T-cell (primary cell): ENCODE results near the gene MYO16. TPM values are rescaled to one million over a fixed set of nuclear protein-coding genes. Genes with fewer than 3 reads are reported as not detected.

Source experiments
- ATAC-seq, 4 experiments: fragments of 200-7000 bp in 3 of 4; fragments of 150-1000 bp in 1 of 4; cut with Tn5 transposase; replicated peaks in 1 of 4; 1 replicate in 3 of 4; 2 replicates in 1 of 4; pipeline ENCODE4 v1.10.0; 2021; ENCODE audit warnings: moderate library complexity in 3 of 4, mild to moderate bottlenecking in 2 of 4, moderate number of reproducible peaks in 1 of 4
- CTCF ChIA-PET, 2 donors: fragments of 300-600 bp; sonication (Branson Sonifier 250); formaldehyde crosslinking; loops; one replicate each; lab custom pipeline; 2022; ENCODE audit warnings: antibody characterized with exemption in 2 of 2; lab: Charles Lee
- POLR2A ChIA-PET, 2 donors: fragments of 300-600 bp; sonication (Branson Sonifier 250); formaldehyde crosslinking; loops; one replicate each; lab custom pipeline; 2022; ENCODE audit warnings: antibody characterized with exemption in 2 of 2; lab: Charles Lee
- DNase-seq, 35 experiments: peaks; one replicate each; pipeline versions ENCODE4 v3.0.0 to v3.0.0-alpha.2; 2013 to 2023
- H3K27ac ChIP-seq: one replicate; pipeline ENCODE4 v1.5.1; 2013; ENCODE audit warnings: low read length
- H3K27me3 ChIP-seq, 2 experiments: replicated peaks in 1 of 2; 1 replicate in 1 of 2; 2 replicates in 1 of 2; pipeline versions ENCODE4 v1.6.1 to v1.7.0; 2013; ENCODE audit warnings: low read length in 1 of 2, mixed read lengths in 1 of 2; ENCODE audit not compliant: control insufficient read depth in 2 of 2, insufficient read depth in 2 of 2; ENCODE audit errors: extremely low read depth in 1 of 2
- H3K36me3 ChIP-seq, 2 donors: 1 replicate in 1 of 2; 2 replicates in 1 of 2; pipeline versions ENCODE4 v1.6.1 to v1.7.0; 2013; ENCODE audit warnings: low read length in 1 of 2; ENCODE audit not compliant: control insufficient read depth in 2 of 2, insufficient read depth in 1 of 2; ENCODE audit errors: extremely low read depth in 1 of 2
- H3K4me1 ChIP-seq, 2 experiments: 1 replicate in 1 of 2; 2 replicates in 1 of 2; pipeline versions ENCODE4 v1.6.1 to v1.7.0; 2013; ENCODE audit warnings: low read length in 2 of 2, mixed read lengths in 1 of 2; ENCODE audit not compliant: insufficient read depth in 2 of 2, control insufficient read depth in 1 of 2; ENCODE audit errors: extremely low read depth in 1 of 2
- H3K4me3 ChIP-seq, 2 donors: 1 replicate in 1 of 2; 2 replicates in 1 of 2; pipeline versions ENCODE4 v1.5.1 to v1.7.0; 2013; ENCODE audit warnings: mild to moderate bottlenecking in 2 of 2, low read length in 1 of 2, moderate library complexity in 1 of 2; ENCODE audit not compliant: control insufficient read depth in 1 of 2; ENCODE audit errors: extremely low read depth in 1 of 2
- H3K9me3 ChIP-seq: 2 replicates; pipeline ENCODE4 v1.7.0; 2013
- H3K27ac Mint-ChIP-seq, 2 donors: one replicate each; pipeline ENCODE4 v1.8.0; 2020 to 2021; ENCODE audit warnings: mild to moderate bottlenecking in 2 of 2, mixed read lengths in 2 of 2
- H3K27me3 Mint-ChIP-seq, 2 donors: one replicate each; pipeline ENCODE4 v1.8.0; 2021 to 2022; ENCODE audit warnings: mixed read lengths in 2 of 2
- H3K36me3 Mint-ChIP-seq: one replicate; pipeline ENCODE4 v1.8.0; 2021; ENCODE audit warnings: mixed read lengths
- H3K4me1 Mint-ChIP-seq, 3 donors: one replicate each; pipeline ENCODE4 v1.8.0; 2020 to 2022; ENCODE audit warnings: mixed read lengths in 3 of 3, mild to moderate bottlenecking in 1 of 3
- H3K4me3 Mint-ChIP-seq, 3 donors: one replicate each; pipeline ENCODE4 v1.8.0; 2020 to 2022; ENCODE audit warnings: mild to moderate bottlenecking in 3 of 3, mixed read lengths in 3 of 3, moderate library complexity in 3 of 3
- H3K9me3 Mint-ChIP-seq, 3 donors: one replicate each; pipeline ENCODE4 v1.8.0; 2020 to 2022; ENCODE audit warnings: mixed read lengths in 3 of 3
- WGBS: methylation state at CpG from one replicate; pipeline ENCODE4 v1.1.5; 2013; ENCODE audit warnings: missing lambda C conversion rate; ENCODE audit not compliant: insufficient coverage; 5-methylcytosine and 5-hydroxymethylcytosine counted together
- total RNA-seq, 35 experiments: library from RNA in 6 of 35; stranded (reverse) in 6 of 35; fragments of 120-200 nt in 1 of 35; gene quantifications; one replicate each; pipeline versions ENCODE4 v1.2.1 to v1.2.4 and lab custom pipeline; 2013 to 2026

MYO16 gene
- total RNA-seq, 5 donors from 2014 or later (not counting 1 experiment from before 2014, with no cell fraction given) = 0.20 to 2.0 (median 1.1) TPM

DNA sequence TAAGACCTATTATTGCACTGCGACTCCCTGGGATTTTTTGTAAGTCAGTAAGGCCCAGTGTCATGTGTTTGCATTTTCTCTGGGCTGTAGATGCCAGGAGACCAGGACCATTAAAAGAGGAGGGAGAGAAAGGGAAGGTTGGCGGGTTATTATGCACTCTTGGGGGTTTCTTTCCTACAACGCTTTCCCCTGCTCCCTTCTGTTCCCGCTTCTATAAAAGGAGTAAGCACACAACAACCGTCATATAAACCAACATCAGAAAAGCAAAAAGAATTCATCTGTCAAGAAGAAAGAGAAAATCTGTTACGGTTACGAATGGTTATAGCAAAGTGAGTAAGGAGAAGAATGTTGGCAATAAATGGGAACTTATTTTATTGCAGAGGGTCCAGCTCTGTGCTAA is 615.2 kb downstream of the MYO16 start:
- ChIA-PET CTCF (no interaction called here), POLR2A (no interaction called here)
- Histone ChIP-seq H3K9me3 (no peaks in the 10 kb centered on the region), H3K27me3 (no peaks in the 10 kb centered on the region), H3K4me1 (no peaks in the 10 kb centered on the region), H3K4me3 (no peak overlapping the region), H3K27ac (no peak overlapping the region), H3K36me3 (no peaks in the 10 kb centered on the region)
- ATAC-seq = no peak
- Mint-ChIP-seq H3K36me3 (no peaks in the 10 kb centered on the region), H3K9me3 (peaks cover 0 to 8% (median 3%) of the 10 kb centered on the region in 3 donors), H3K4me3 (no peak overlapping the region), H3K27ac (no peak overlapping the region), H3K4me1 (no peaks in the 10 kb centered on the region), H3K27me3 (peaks cover 3 to 13% of the 10 kb centered on the region in 2 donors)
- WGBS = 100% methylated on average over 2 of the region's 7 CpGs
- no peak for DNase-seq

DNA sequence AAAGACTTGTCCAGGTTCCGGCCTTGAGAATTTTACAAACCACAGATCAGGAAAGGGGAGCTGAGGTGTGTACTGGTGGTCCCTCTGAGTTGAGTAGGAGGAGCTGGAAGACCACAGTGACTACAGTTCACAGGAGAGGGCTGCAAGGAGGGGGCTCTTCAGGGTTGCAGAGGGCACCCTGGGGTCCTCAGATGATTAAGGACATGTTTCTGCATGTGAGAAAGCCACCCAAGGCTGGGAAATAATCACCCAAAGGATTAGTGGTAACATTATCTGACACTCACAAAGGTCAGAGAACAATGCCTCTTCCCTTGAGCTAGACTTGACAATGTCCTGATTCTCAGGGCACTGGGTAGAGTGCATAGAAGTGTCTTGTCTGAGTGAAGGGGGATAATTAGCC is 616.6 kb downstream of the MYO16 start:
- POLR2A ChIA-PET = no interaction called here
- Mint-ChIP-seq H3K27me3 (peaks cover 3 to 13% of the 10 kb centered on the region in 2 donors), H3K36me3 (no peaks in the 10 kb centered on the region), H3K27ac (no peak overlapping the region), H3K9me3 (peaks cover 0 to 8% (median 3%) of the 10 kb centered on the region in 3 donors), H3K4me3 (no peak overlapping the region), H3K4me1 (no peaks in the 10 kb centered on the region)
- Histone ChIP-seq H3K9me3 (no peaks in the 10 kb centered on the region), H3K36me3 (no peaks in the 10 kb centered on the region), H3K4me3 (no peak overlapping the region), H3K27me3 (no peaks in the 10 kb centered on the region), H3K4me1 (no peaks in the 10 kb centered on the region), H3K27ac (no peak overlapping the region)
- CTCF ChIA-PET = interaction anchor here in 1 of 2 donors (0.8 kb wide), 1 partner anchor 202 kb away, joined by 3 read pairs; no protein-coding TSS in a partner anchor
- 100% methylated on average over 1 of the region's 1 CpG for WGBS
- no peak for DNase-seq
- ATAC-seq = no peak

DNA sequence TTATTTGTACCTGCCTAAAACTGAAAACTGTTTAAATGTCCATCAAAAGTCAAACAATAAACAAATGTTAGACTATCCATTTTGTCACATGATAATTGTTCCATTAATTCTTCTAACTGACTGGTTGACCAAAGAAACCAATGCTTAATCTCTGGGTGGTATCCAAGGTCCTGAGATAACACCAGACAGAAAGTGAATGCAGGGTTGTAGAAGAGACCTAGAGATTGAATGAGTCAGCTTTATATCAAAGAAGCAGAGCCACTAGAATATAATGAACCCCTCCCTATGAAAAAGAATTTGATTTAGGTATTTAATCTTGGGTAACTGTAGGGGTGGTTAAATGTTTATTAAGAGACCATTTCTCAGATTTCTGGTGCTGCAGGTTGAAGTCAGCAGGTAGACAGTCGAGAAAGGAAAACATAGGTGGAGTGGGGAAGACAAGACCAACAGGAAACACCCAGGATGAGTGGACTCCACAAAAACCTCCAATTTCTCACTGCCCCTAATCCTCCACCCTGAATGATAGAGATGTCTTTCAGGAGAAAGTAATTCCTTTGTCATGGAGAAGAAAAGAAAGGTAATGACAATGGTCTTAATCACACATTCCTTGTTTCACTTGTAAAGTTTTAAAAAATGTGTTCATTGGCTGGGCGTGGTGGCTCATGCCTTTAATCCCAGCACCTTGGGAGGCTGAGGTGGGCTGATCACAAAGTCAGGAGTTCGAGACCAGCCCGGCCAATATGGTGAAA is 620.5 kb downstream of the MYO16 start:
- H3K27me3 ChIP-seq = no peaks in the 10 kb centered on the region
- Mint-ChIP-seq H3K4me3 (no peak overlapping the region), H3K27me3 (peaks cover 0 to 16% of the 10 kb centered on the region in 2 donors), H3K9me3 (peaks cover 0 to 8% (median 3%) of the 10 kb centered on the region in 3 donors), H3K4me1 (no peaks in the 10 kb centered on the region), H3K27ac (no peak overlapping the region), H3K36me3 (no peaks in the 10 kb centered on the region)
- no peaks in the 10 kb centered on the region for H3K9me3 ChIP-seq
- no peak for DNase-seq
- 77% methylated on average over 3 of the region's 4 CpGs for WGBS
- no peak overlapping the region for H3K27ac ChIP-seq
- POLR2A ChIA-PET = no interaction called here
- CTCF ChIA-PET = no interaction called here
- no peak for ATAC-seq
- H3K36me3 ChIP-seq = no peaks in the 10 kb centered on the region
- no peak overlapping the region for H3K4me3 ChIP-seq
- H3K4me1 ChIP-seq = no peaks in the 10 kb centered on the region

DNA sequence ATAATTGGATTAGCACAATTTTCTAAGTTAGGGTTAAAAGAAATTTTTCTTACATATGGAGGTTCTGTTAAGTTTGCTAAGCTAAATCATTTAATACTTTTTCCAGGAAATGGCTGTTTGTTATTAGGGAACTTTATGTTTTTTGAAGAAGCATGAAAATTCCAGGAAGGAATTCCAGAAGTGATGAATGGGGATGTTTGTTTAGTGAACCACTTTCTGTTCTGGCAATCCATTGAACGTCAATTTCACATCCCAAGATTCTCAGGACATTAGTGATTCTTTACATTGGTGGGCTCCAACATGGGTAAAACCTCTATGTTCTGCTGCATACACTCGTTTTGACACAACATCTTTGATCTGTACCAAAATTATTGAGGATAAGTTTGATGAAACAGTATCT is 622.5 kb downstream of the MYO16 start:
- H3K4me3 ChIP-seq = no peak overlapping the region
- WGBS = no CpG with 5 or more reads among the region's 2 CpGs
- Mint-ChIP-seq H3K4me1 (no peaks in the 10 kb centered on the region), H3K27ac (no peak overlapping the region), H3K9me3 (peaks cover 5 to 9% (median 8%) of the 10 kb centered on the region in 3 donors), H3K27me3 (peaks cover 0 to 16% of the 10 kb centered on the region in 2 donors), H3K4me3 (no peak overlapping the region), H3K36me3 (no peaks in the 10 kb centered on the region)
- DNase-seq (no peak), ATAC-seq (no peak)
- no peaks in the 10 kb centered on the region for H3K4me1 ChIP-seq
- no peaks in the 10 kb centered on the region for H3K36me3 ChIP-seq
- ChIA-PET POLR2A (no interaction called here), CTCF (no interaction called here)
- no peak overlapping the region for H3K27ac ChIP-seq
- H3K27me3 ChIP-seq = no peaks in the 10 kb centered on the region
- H3K9me3 ChIP-seq = no peaks in the 10 kb centered on the region

DNA sequence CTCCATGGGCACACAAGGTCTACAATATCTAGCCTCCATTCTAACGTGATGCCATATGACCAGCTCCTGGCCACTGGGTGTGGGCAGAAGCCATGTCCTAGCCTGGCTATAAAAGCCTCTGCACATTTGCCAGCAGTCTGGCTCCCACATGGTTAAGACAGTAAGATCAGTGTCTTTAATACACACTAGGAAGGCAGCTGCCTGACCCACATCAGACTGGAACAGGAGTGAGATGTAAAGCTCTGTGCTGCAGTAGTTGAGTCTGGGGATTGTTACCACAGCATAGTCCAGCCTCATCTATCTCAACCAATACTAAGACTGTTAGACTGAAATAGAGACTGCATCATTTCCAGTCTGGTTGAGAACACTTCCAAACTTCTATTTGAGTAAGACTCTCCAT is 623.9 kb downstream of the MYO16 start:
- POLR2A ChIA-PET = no interaction called here
- no peaks in the 10 kb centered on the region for H3K27me3 ChIP-seq
- Mint-ChIP-seq H3K27me3 (peaks cover 0 to 16% of the 10 kb centered on the region in 2 donors), H3K9me3 (peaks cover 5 to 7% (median 6%) of the 10 kb centered on the region in 3 donors), H3K4me1 (no peaks in the 10 kb centered on the region), H3K4me3 (no peak overlapping the region), H3K27ac (no peak overlapping the region), H3K36me3 (no peaks in the 10 kb centered on the region)
- ATAC-seq (no peak), DNase-seq (no peak)
- 83% methylated on average over 1 of the region's 1 CpG for WGBS
- no peaks in the 10 kb centered on the region for H3K36me3 ChIP-seq
- H3K9me3 ChIP-seq = no peaks in the 10 kb centered on the region
- CTCF ChIA-PET = no interaction called here
- H3K4me1 ChIP-seq = no peaks in the 10 kb centered on the region
- no peak overlapping the region for H3K27ac ChIP-seq
- H3K4me3 ChIP-seq = no peak overlapping the region

DNA sequence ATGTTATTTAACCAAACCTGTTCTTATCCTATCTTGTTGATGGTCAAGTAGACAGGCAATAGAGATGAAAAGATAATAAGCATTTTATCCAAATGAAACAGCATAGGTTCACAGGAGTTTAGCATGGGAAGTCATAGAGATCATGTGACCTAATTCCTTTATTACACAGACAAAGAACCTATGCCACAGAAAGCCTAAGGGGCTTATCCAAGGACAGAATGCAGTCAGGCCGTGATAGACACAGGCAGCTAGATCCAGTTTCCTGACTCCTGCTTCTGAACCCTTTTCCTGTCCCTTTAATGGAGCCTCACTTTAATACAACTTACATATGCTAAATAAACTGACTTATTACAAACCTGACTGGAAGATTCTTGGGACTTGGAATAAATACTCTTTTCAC is 624.9 kb downstream of the MYO16 start:
- Histone ChIP-seq H3K27ac (no peak overlapping the region), H3K4me1 (no peaks in the 10 kb centered on the region), H3K27me3 (no peaks in the 10 kb centered on the region), H3K4me3 (no peak overlapping the region), H3K9me3 (no peaks in the 10 kb centered on the region), H3K36me3 (no peaks in the 10 kb centered on the region)
- WGBS = no CpG with 5 or more reads among the region's 1 CpG
- ATAC-seq (no peak), DNase-seq (no peak)
- Mint-ChIP-seq H3K9me3 (peaks cover 5 to 8% (median 8%) of the 10 kb centered on the region in 3 donors), H3K27ac (no peak overlapping the region), H3K4me3 (no peak overlapping the region), H3K36me3 (no peaks in the 10 kb centered on the region), H3K4me1 (no peaks in the 10 kb centered on the region), H3K27me3 (peaks cover 0 to 8% of the 10 kb centered on the region in 2 donors)
- POLR2A ChIA-PET = no interaction called here
- CTCF ChIA-PET = no interaction called here
